HCT116 (cell line): ENCODE data around the gene KRT81. TPM values are rescaled to one million over a fixed set of nuclear protein-coding genes. Genes with fewer than 3 reads are reported as not detected.

ENCODE experiments used
- ATAC-seq: fragments of 200-7000 bp; cut with Tn5 transposase; 2 replicates; pipeline ENCODE4 v1.9.1; 2020; ENCODE audit warnings: mild to moderate bottlenecking, moderate library complexity
- BruUV-seq: library from RNA; stranded (reverse); fragments of 400-500 nt; replicated peaks from 2 replicates; lab custom pipeline; 2021; lab: Mats Ljungman, UMichigan
- CTCF ChIA-PET: fragments of 300-600 bp; sonication (Branson Sonifier 250); formaldehyde crosslinking; loops from one replicate; lab custom pipeline; 2021; ENCODE audit warnings: antibody characterized with exemption; lab: Charles Lee
- POLR2A ChIA-PET: fragments of 300-600, 350-600 bp; sonication (Branson Sonifier 250); formaldehyde crosslinking; loops from one replicate; lab custom pipeline; 2021; ENCODE audit warnings: antibody characterized with exemption; lab: Charles Lee
- RAD21 ChIA-PET, 2 experiments: fragments of 300-600 bp; sonication (Branson Sonifier 250); formaldehyde crosslinking; loops; one replicate each; lab custom pipeline; 2023; ENCODE audit warnings: low total read pairs in 2 of 2; ENCODE audit not compliant: uncharacterized antibody in 2 of 2, unreplicated experiment in 2 of 2, low non-redundant PET in 1 of 2; lab: Charles Lee
- DNase-seq: peaks from one replicate; pipeline ENCODE4 v3.0.0-alpha.2; 2010; ENCODE audit warnings: low read depth, low spot score
- H2AFZ ChIP-seq: fragments of 200-600 bp; shearing (Covaris generic), sonication (generic); 2 replicates; pipeline ENCODE4 v1.6.1; 2017; ENCODE audit warnings: low read depth, mixed run types, mixed read lengths, antibody characterized with exemption, low read length; ENCODE audit not compliant: poor library complexity, severe bottlenecking
- H3K27ac ChIP-seq: 2 replicates; pipeline ENCODE4 v1.5.1; 2012; ENCODE audit warnings: low read depth, low read length
- H3K27me3 ChIP-seq: fragments of 200-600 bp; sonication (generic); 2 replicates; pipeline ENCODE4 v1.6.1; 2016; ENCODE audit warnings: mixed run types, low read length, mixed read lengths; ENCODE audit not compliant: insufficient read depth
- H3K36me3 ChIP-seq, 2 experiments: fragments of 200-500 bp in 1 of 2; fragments of 200-600 bp in 1 of 2; sonication (Bioruptor generic) in 1 of 2; sonication (generic) in 1 of 2; 2 replicates each; pipeline versions ENCODE4 v1.5.1 to v1.6.1; 2014 to 2016; ENCODE audit warnings: low read length in 2 of 2, inconsistent platforms in 1 of 2, mixed read lengths in 1 of 2, mixed run types in 1 of 2; ENCODE audit not compliant: insufficient read depth in 2 of 2, control insufficient read depth in 1 of 2
- H3K4me1 ChIP-seq, 2 experiments: fragments of 200-600 bp in 1 of 2; sonication (generic) in 1 of 2; 2 replicates each; pipeline versions ENCODE4 v1.5.1 to v1.6.1; 2012 to 2017; ENCODE audit warnings: low read length in 2 of 2, inconsistent platforms in 1 of 2, mild to moderate bottlenecking in 1 of 2, mixed read lengths in 1 of 2, mixed run types in 1 of 2, moderate library complexity in 1 of 2; ENCODE audit not compliant: insufficient read depth in 2 of 2, control insufficient read depth in 1 of 2
- H3K4me2 ChIP-seq: fragments of 200-600 bp; sonication (generic); 2 replicates; pipeline ENCODE4 v1.6.1; 2017; ENCODE audit warnings: mixed run types, low read length, mixed read lengths
- H3K4me3 ChIP-seq, 2 experiments: fragments of 200-600 bp in 1 of 2; sonication (generic) in 1 of 2; replicated peaks in 1 of 2; 2 replicates each; pipeline ENCODE4 v1.5.1; 2011 to 2016; ENCODE audit warnings: low read length in 2 of 2, control low read depth in 1 of 2, low read depth in 1 of 2, mild to moderate bottlenecking in 1 of 2, mixed read lengths in 1 of 2, mixed run types in 1 of 2
- H3K79me2 ChIP-seq: fragments of 200-600 bp; sonication (generic); 2 replicates; pipeline ENCODE4 v1.6.1; 2017; ENCODE audit warnings: mild to moderate bottlenecking, mixed run types, low read length, moderate library complexity, mixed read lengths; ENCODE audit not compliant: insufficient read depth
- H3K9ac ChIP-seq: fragments of 200-600 bp; sonication (generic); 2 replicates; pipeline ENCODE4 v1.6.1; 2016; ENCODE audit warnings: low read length, mixed read lengths
- H3K9me2 ChIP-seq: fragments of 200-600 bp; sonication (generic), shearing (Covaris generic); 2 replicates; pipeline ENCODE4 v1.6.1; 2017; ENCODE audit warnings: mixed run types, mild to moderate bottlenecking, moderate library complexity; ENCODE audit not compliant: insufficient read depth
- H3K9me3 ChIP-seq, 2 experiments: fragments of 200-500 bp in 1 of 2; fragments of 200-600 bp in 1 of 2; sonication (Bioruptor generic) in 1 of 2; sonication (generic) in 1 of 2; 2 replicates each; pipeline ENCODE4 v1.6.1; 2014 to 2017; ENCODE audit warnings: low read length in 2 of 2, mixed read lengths in 2 of 2, inconsistent platforms in 1 of 2, low read depth in 1 of 2, mild to moderate bottlenecking in 1 of 2, mixed run types in 1 of 2, moderate library complexity in 1 of 2; ENCODE audit not compliant: control insufficient read depth in 1 of 2, insufficient read depth in 1 of 2
- H4K20me1 ChIP-seq: fragments of 200-600 bp; sonication (generic), shearing (Covaris generic); 2 replicates; pipeline ENCODE4 v1.6.1; 2017; ENCODE audit warnings: mixed run types, mild to moderate bottlenecking, moderate library complexity; ENCODE audit not compliant: insufficient read depth
- ELF1 ChIP-seq: IDR thresholded peaks from 2 replicates; pipeline ENCODE4 v1.6.1; 2012; ENCODE audit warnings: low read depth, borderline replicate concordance
- FOSL1 ChIP-seq: IDR thresholded peaks from 2 replicates; pipeline ENCODE4 v1.6.1; 2012; ENCODE audit warnings: low read depth
- JUND ChIP-seq: IDR thresholded peaks from 2 replicates; pipeline ENCODE4 v1.6.1; 2012
- SP1 ChIP-seq: IDR thresholded peaks from 2 replicates; pipeline ENCODE4 v1.6.1; 2012; ENCODE audit warnings: low read depth
- SRF ChIP-seq: IDR thresholded peaks from 2 replicates; pipeline ENCODE4 v1.6.1; 2012; ENCODE audit warnings: low read depth
- YY1 ChIP-seq: IDR thresholded peaks from 2 replicates; pipeline ENCODE4 v1.6.1; 2011; ENCODE audit warnings: low read length, low read depth, moderate library complexity, mild to moderate bottlenecking; ENCODE audit not compliant: insufficient replicate concordance; ENCODE audit errors: extremely low read depth
- ZFX ChIP-seq: fragments of 450-650 bp; IDR thresholded peaks from 2 replicates; pipeline ENCODE4 v1.6.1; 2017
- intact Hi-C: fragments of 100-400 bp; cut with micrococcal nuclease; formaldehyde crosslinking; loops from 2 replicates; pipeline ENCODE4 v1.10.0; 2022
- total RNA-seq: library from RNA; stranded (reverse); gene quantifications from one replicate; pipeline ENCODE4 v1.2.1, GENCODE V29; 2021; ENCODE audit not compliant: unreplicated experiment
- TF ChIP-seq, protein P1 (sequence below): IDR thresholded peaks from 2 replicates; pipeline ENCODE4 v1.6.1; 2011; ENCODE audit warnings: mild to moderate bottlenecking, low read length, moderate library complexity; ENCODE audit not compliant: insufficient replicate concordance; ENCODE audit errors: extremely low read depth
- TF ChIP-seq, protein P2 (sequence below), 3 experiments: fragments of 200-600 bp in 1 of 3; sonication (generic) in 1 of 3; IDR thresholded peaks in 2 of 3; conservative IDR thresholded peaks in 1 of 3; 2 replicates each; pipeline ENCODE4 v1.5.1; 2012 to 2017; ENCODE audit warnings: low read depth in 2 of 3, low read length in 2 of 3, antibody characterized with exemption in 1 of 3, borderline replicate concordance in 1 of 3, control low read depth in 1 of 3, mild to moderate bottlenecking in 1 of 3, mixed read lengths in 1 of 3, mixed run types in 1 of 3, moderate library complexity in 1 of 3; ENCODE audit not compliant: insufficient read depth in 1 of 3

The KRT81 gene
- total RNA-seq, 1 experiment from 2014 or later, result 0.84 TPM

DNA sequence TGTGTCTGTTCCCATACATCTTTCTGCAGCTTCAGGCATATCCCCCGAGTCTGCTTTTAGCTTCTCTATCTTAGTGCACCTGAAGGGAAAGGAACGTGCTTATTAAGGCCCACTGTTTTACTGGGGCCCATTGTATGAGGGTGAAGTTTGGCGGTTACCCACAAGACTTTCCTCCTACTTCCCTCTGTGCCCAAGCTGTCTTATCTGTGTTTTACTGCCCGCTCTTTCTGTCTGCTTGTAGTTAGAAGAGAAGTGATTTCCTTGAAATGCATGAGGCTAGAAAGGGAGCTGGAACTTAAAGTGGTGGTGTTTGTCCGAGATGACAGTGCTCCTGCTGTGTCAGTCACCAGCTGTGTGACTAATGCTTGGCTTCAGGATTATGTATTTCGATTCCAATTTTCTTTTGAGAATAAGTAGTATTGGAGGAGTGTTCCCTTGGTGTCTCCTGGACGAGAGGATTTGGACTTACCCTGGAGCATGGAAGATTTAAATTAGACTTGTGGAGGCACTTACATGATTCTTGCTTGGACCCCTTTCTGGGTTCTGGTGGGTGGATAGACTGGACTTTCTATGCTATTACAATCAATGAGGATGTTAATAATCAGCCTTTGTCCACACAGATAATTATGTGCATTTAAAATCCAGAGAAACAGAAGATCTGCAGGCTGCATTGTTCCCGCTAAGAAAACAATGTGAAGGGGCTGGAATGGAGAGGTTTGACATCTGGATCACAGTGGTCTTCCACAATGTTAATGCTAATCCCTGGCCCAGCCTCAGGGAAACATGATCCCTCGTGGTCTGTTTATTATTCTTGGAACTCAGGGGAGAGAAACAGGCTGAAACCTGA is 30.8 kb downstream of the KRT81 start:
- POLR2A ChIA-PET, result interaction anchor here (2.1 kb wide), 1 partner anchor 19 kb away, joined by 6 read pairs; no protein-coding TSS in a partner anchor

More for the DNA sequence above, 30.8 kb downstream of the KRT81 start:
- no peak for DNase-seq
- TF ChIP-seq SRF (no peak), ZFX (no peak), FOSL1 (0 out of 2 replicates have a peak, but pooled peaks have one; percentile 15), ELF1 (no peak), SP1 (0 out of 2 replicates have a peak, but pooled peaks have one; percentile 16), YY1 (no peak), JUND (no peak)
- TF ChIP-seq, protein P1, sequence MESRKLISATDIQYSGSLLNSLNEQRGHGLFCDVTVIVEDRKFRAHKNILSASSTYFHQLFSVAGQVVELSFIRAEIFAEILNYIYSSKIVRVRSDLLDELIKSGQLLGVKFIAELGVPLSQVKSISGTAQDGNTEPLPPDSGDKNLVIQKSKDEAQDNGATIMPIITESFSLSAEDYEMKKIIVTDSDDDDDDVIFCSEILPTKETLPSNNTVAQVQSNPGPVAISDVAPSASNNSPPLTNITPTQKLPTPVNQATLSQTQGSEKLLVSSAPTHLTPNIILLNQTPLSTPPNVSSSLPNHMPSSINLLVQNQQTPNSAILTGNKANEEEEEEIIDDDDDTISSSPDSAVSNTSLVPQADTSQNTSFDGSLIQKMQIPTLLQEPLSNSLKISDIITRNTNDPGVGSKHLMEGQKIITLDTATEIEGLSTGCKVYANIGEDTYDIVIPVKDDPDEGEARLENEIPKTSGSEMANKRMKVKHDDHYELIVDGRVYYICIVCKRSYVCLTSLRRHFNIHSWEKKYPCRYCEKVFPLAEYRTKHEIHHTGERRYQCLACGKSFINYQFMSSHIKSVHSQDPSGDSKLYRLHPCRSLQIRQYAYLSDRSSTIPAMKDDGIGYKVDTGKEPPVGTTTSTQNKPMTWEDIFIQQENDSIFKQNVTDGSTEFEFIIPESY, result no peak
- TF ChIP-seq, protein P2, sequence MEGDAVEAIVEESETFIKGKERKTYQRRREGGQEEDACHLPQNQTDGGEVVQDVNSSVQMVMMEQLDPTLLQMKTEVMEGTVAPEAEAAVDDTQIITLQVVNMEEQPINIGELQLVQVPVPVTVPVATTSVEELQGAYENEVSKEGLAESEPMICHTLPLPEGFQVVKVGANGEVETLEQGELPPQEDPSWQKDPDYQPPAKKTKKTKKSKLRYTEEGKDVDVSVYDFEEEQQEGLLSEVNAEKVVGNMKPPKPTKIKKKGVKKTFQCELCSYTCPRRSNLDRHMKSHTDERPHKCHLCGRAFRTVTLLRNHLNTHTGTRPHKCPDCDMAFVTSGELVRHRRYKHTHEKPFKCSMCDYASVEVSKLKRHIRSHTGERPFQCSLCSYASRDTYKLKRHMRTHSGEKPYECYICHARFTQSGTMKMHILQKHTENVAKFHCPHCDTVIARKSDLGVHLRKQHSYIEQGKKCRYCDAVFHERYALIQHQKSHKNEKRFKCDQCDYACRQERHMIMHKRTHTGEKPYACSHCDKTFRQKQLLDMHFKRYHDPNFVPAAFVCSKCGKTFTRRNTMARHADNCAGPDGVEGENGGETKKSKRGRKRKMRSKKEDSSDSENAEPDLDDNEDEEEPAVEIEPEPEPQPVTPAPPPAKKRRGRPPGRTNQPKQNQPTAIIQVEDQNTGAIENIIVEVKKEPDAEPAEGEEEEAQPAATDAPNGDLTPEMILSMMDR (IDR thresholded peaks at IDR 0.05 in 2 of 3, conservative IDR thresholded peaks at IDR 0.05 in 1 of 3; ENCODE audit: borderline replicate concordance in 1 of 3, insufficient read depth in 1 of 3, low read depth in 2 of 3, low read length in 2 of 3), result no peak
- BruUV-seq, result no TSS peak
- H4K20me1 ChIP-seq, result no peaks in the 10 kb centered on the region
- H3K27me3 ChIP-seq, result no peaks in the 10 kb centered on the region
- ATAC-seq, result no peak
- no peaks in the 10 kb centered on the region for H3K9me2 ChIP-seq
- H3K4me1 ChIP-seq, result peaks cover 17 to 25% of the 10 kb centered on the region in 2 experiments
- no peaks in the 10 kb centered on the region for H3K79me2 ChIP-seq
- H3K4me3 ChIP-seq, result no peak overlapping the region
- H3K27ac ChIP-seq, result no peak overlapping the region
- no peak overlapping the region for H3K4me2 ChIP-seq
- H3K36me3 ChIP-seq, result no peaks in the 10 kb centered on the region
- no peaks in the 10 kb centered on the region for H3K9me3 ChIP-seq
- H2AFZ ChIP-seq, result no peak overlapping the region
- no peak overlapping the region for H3K9ac ChIP-seq
- CTCF ChIA-PET, result interaction anchor here (1.6 to 2.2 kb wide), 2 partner anchors 18 to 67 kb away, joined by 8 to 13 read pairs; no protein-coding TSS in a partner anchor
- RAD21 ChIA-PET, result no interaction called here
- intact Hi-C loops, result no loop called here
